PC-3 (cell line): Measurements from ENCODE around the gene PER2. TPM values are rescaled to one million over a fixed set of nuclear protein-coding genes. Genes with fewer than 3 reads are reported as not detected.

ENCODE experiments used
- ATAC-seq: fragments of 200-7000 bp; cut with Tn5 transposase; 2 replicates; pipeline ENCODE4 v1.9.1; 2020; ENCODE audit warnings: mild to moderate bottlenecking, moderate library complexity
- BruUV-seq: library from RNA; stranded (reverse); fragments of 400-500 nt; replicated peaks from 2 replicates; lab custom pipeline; 2021; lab: Mats Ljungman, UMichigan
- CTCF ChIA-PET: fragments of 300-600 bp; sonication (Branson Sonifier 250); formaldehyde crosslinking; loops from one replicate; lab custom pipeline; 2022; ENCODE audit warnings: antibody characterized with exemption; lab: Charles Lee
- POLR2A ChIA-PET: fragments of 300-600 bp; sonication (Branson Sonifier 250); formaldehyde crosslinking; loops from one replicate; lab custom pipeline; 2022; ENCODE audit warnings: antibody characterized with exemption; ENCODE audit not compliant: unreplicated experiment; lab: Charles Lee
- DNase-seq: peaks from one replicate; pipeline ENCODE4 v3.0.0-alpha.2; 2015
- H2AFZ ChIP-seq: fragments of 300-600 bp; sonication (generic); 2 replicates; pipeline ENCODE4 v1.6.0; 2016; ENCODE audit warnings: antibody characterized with exemption, low read length
- H3F3A ChIP-seq: fragments of 300-600 bp; sonication (generic); one replicate; pipeline ENCODE4 v1.6.0; 2017; ENCODE audit warnings: antibody characterized with exemption, low read length, control low read depth, mild to moderate bottlenecking; ENCODE audit not compliant: unreplicated experiment
- H3K27ac ChIP-seq: fragments of 300-600 bp; sonication (generic); 2 replicates; pipeline ENCODE4 v1.5.1; 2016; ENCODE audit warnings: mild to moderate bottlenecking, low read length
- H3K27me3 ChIP-seq: fragments of 300-600 bp; sonication (generic); 2 replicates; pipeline ENCODE4 v1.6.1; 2016; ENCODE audit warnings: low read length, mixed read lengths
- H3K36me3 ChIP-seq: fragments of 300-600 bp; sonication (generic); 2 replicates; pipeline ENCODE4 v1.6.1; 2016; ENCODE audit warnings: low read depth, mixed run types, low read length, mixed read lengths
- H3K4me1 ChIP-seq: fragments of 300-600 bp; sonication (generic); 2 replicates; pipeline ENCODE4 v1.5.1; 2016; ENCODE audit warnings: low read length; ENCODE audit not compliant: insufficient read depth
- H3K4me2 ChIP-seq: fragments of 300-600 bp; sonication (generic); 2 replicates; pipeline ENCODE4 v1.6.0; 2016; ENCODE audit warnings: low read length
- H3K4me3 ChIP-seq: fragments of 300-600 bp; sonication (generic); 2 replicates; pipeline ENCODE4 v1.5.1; 2016; ENCODE audit warnings: mild to moderate bottlenecking, low read length, mixed read lengths
- H3K79me2 ChIP-seq: fragments of 300-600 bp; sonication (generic); 2 replicates; pipeline ENCODE4 v1.6.1; 2017; ENCODE audit warnings: low read length, mixed read lengths
- H3K9ac ChIP-seq: fragments of 300-600 bp; sonication (generic); 2 replicates; pipeline ENCODE4 v1.6.0; 2016; ENCODE audit warnings: mild to moderate bottlenecking, low read length
- H3K9me2 ChIP-seq: fragments of 300-600 bp; sonication (generic); replicated peaks from 2 replicates; pipeline ENCODE4 v1.6.1; 2016; ENCODE audit warnings: mixed run types, low read length, mixed read lengths
- H3K9me3 ChIP-seq: fragments of 300-600 bp; sonication (generic); 2 replicates; pipeline ENCODE4 v1.6.1; 2016; ENCODE audit warnings: low read length, mixed read lengths
- H4K20me1 ChIP-seq: fragments of 300-600 bp; sonication (generic); 2 replicates; pipeline ENCODE4 v1.6.1; 2016; ENCODE audit warnings: low read length, mixed read lengths
- CTCF ChIP-seq: fragments of 300-600 bp; sonication (generic); conservative IDR thresholded peaks from 2 replicates; pipeline ENCODE4 v1.5.1; 2017; ENCODE audit warnings: antibody characterized with exemption, low read depth, mild to moderate bottlenecking, low read length
- EZH2 ChIP-seq: fragments of 300-600 bp; sonication (generic); IDR thresholded peaks from one replicate; pipeline ENCODE4 v1.6.1; 2017; ENCODE audit warnings: antibody characterized with exemption, mild to moderate bottlenecking, low read length; ENCODE audit not compliant: unreplicated experiment
- EZH2phosphoT487 ChIP-seq: fragments of 300-600 bp; sonication (generic); IDR thresholded peaks from 2 replicates; pipeline ENCODE4 v1.6.1; 2018; ENCODE audit warnings: mild to moderate bottlenecking, antibody characterized with exemption, low read length, borderline replicate concordance
- intact Hi-C: fragments of 100-400 bp; cut with micrococcal nuclease; formaldehyde crosslinking; loops from 2 replicates; pipeline ENCODE4 v1.9.0; 2023
- total RNA-seq: library from RNA; depleted of rRNA; stranded (reverse); fragments of >200 nt; gene quantifications from 2 replicates; pipeline ENCODE4 v1.2.3, GENCODE V29; 2014

The PER2 gene
- total RNA-seq, 1 experiment from 2014 or later, result 8.6 TPM

- peak overlapping the region; percentile 92 for H3K9ac ChIP-seq
- DNase-seq, result no peak
- peak overlapping the region; percentile 17; the same call in 1 of the 2 replicates for H3K27ac ChIP-seq
- TF ChIP-seq CTCF, result no peak
- peak overlapping the region; percentile 66 for H3K4me3 ChIP-seq
- no peaks in the 10 kb centered on the region for H3K9me2 ChIP-seq
- TSS peak; percentile 97 for BruUV-seq
- peaks cover 18% of the 10 kb centered on the region for H3K27me3 ChIP-seq
- H3K4me2 ChIP-seq, result peak overlapping the region; percentile 92
- H3F3A ChIP-seq, result no peaks in the 10 kb centered on the region
- ATAC-seq, result no peak
- H3K4me1 ChIP-seq, result peaks cover 27% of the 10 kb centered on the region
- no peaks in the 10 kb centered on the region for H3K36me3 ChIP-seq
- H3K9me3 ChIP-seq, result no peaks in the 10 kb centered on the region
- ChIA-PET POLR2A (interaction anchor here (1.0 kb wide), 1 partner anchor 143 kb away, joined by 3 read pairs; the partner anchor contains the start of gene SCLY), CTCF (no interaction called here)
- peaks cover 30% of the 10 kb centered on the region for H4K20me1 ChIP-seq
- H2AFZ ChIP-seq, result peak overlapping the region; percentile 97
- intact Hi-C loops, result no loop called here
- H3K79me2 ChIP-seq, result peaks cover 40% of the 10 kb centered on the region
These were observed 84.3 kb downstream of the PER2 start for GRCh38 chr2:238203973-238204683.

- H3F3A ChIP-seq, result no peaks in the 10 kb centered on the region
- peak within 1 kb of the TSS; percentile 82 for H3K4me3 ChIP-seq
- peak; percentile 98 for ATAC-seq
- no peak for TF ChIP-seq EZH2
- no peak for TF ChIP-seq EZH2phosphoT487
- H3K4me1 ChIP-seq, result peaks cover 27% of the 10 kb centered on the region
- no peaks in the 10 kb centered on the region for H3K9me3 ChIP-seq
- no peaks in the 10 kb centered on the region for H3K36me3 ChIP-seq
- H3K79me2 ChIP-seq, result peaks cover 48% of the 10 kb centered on the region
- H4K20me1 ChIP-seq, result peaks cover 38% of the 10 kb centered on the region
- CTCF ChIA-PET, result no interaction called here
- no peaks in the 10 kb centered on the region for H3K9me2 ChIP-seq
- peak; percentile 88 for DNase-seq
- H3K27ac ChIP-seq, result peak within 1 kb of the TSS; percentile 17; the same call in 1 of the 2 replicates
- H2AFZ ChIP-seq, result peak within 1 kb of the TSS; percentile 97
- BruUV-seq, result no TSS peak
- POLR2A ChIA-PET, result interaction anchor here (1.0 kb wide), 1 partner anchor 142 kb away, joined by 3 read pairs; the partner anchor contains the start of gene SCLY
- H3K9ac ChIP-seq, result peak within 1 kb of the TSS; percentile 92
- H3K4me2 ChIP-seq, result peak within 1 kb of the TSS; percentile 94
- H3K27me3 ChIP-seq, result peaks cover 13% of the 10 kb centered on the region; the same call in 1 of the 2 replicates
- intact Hi-C loops, result no loop called here
These were observed 85.1 kb downstream of the PER2 start, which contains the start of gene ILKAP for GRCh38 chr2:238203094-238203972. TSS of gene ILKAP (minus strand) at chr2:238203695. CDS start at chr2:238203553, 142 bp downstream.

- POLR2A ChIA-PET, result interaction anchor here (0.7 kb wide), 1 partner anchor 36 kb away, joined by 4 read pairs; no protein-coding TSS in a partner anchor
- CTCF ChIA-PET, result no interaction called here
- DNase-seq (no peak), ATAC-seq (no peak)
- Histone ChIP-seq H3K27ac (no peak overlapping the region), H3K9me3 (no peaks in the 10 kb centered on the region), H3K4me3 (peak overlapping the region; percentile 82), H2AFZ (no peak overlapping the region), H3K4me1 (peaks cover 27% of the 10 kb centered on the region), H3F3A (no peaks in the 10 kb centered on the region), H4K20me1 (peaks cover 44% of the 10 kb centered on the region), H3K27me3 (peaks cover 6% of the 10 kb centered on the region; the same call in 1 of the 2 replicates), H3K79me2 (peaks cover 57% of the 10 kb centered on the region), H3K9me2 (no peaks in the 10 kb centered on the region), H3K36me3 (no peaks in the 10 kb centered on the region), H3K4me2 (peak overlapping the region; percentile 94), H3K9ac (peak overlapping the region; percentile 92)
- TF ChIP-seq CTCF (no peak), EZH2phosphoT487 (no peak), EZH2 (no peak)
- intact Hi-C loops, result no loop called here
- TSS peak; percentile 49 for BruUV-seq
These were observed 85.9 kb downstream of the PER2 start for GRCh38 chr2:238202326-238203093.
